ENCODE results near the gene SSH2.

DNA sequence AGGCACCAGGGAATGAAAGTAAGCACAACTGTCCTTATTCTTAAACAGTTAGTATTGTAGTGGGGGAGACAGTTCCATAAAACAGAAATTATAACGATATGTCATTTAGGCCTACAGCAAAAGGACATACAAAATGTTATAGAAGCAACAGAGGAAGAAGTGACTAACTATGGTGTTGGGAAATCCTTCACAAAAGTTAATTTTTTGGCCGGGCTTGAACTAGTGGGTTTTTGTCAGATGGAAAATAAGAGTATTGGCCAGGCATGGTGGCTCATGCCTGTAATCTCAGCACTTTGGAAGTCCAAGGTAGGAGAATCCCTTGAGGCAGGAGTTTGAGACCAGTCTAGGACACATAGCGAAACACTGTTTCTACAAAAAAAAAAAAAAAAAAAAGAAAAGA is 127.8 kb downstream of the SSH2 start:
- no peak for TF ChIP-seq POLR2AphosphoS5 (IDR thresholded peaks at IDR 0.05)
- TF ChIP-seq, protein P1, sequence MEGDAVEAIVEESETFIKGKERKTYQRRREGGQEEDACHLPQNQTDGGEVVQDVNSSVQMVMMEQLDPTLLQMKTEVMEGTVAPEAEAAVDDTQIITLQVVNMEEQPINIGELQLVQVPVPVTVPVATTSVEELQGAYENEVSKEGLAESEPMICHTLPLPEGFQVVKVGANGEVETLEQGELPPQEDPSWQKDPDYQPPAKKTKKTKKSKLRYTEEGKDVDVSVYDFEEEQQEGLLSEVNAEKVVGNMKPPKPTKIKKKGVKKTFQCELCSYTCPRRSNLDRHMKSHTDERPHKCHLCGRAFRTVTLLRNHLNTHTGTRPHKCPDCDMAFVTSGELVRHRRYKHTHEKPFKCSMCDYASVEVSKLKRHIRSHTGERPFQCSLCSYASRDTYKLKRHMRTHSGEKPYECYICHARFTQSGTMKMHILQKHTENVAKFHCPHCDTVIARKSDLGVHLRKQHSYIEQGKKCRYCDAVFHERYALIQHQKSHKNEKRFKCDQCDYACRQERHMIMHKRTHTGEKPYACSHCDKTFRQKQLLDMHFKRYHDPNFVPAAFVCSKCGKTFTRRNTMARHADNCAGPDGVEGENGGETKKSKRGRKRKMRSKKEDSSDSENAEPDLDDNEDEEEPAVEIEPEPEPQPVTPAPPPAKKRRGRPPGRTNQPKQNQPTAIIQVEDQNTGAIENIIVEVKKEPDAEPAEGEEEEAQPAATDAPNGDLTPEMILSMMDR (IDR thresholded peaks at IDR 0.05; ENCODE audit: poor library complexity, severe bottlenecking): no peak

All from neural cell (in vitro differentiated cells).